Measurements from ENCODE around the gene SDR42E2.
A peak's percentile ranks its signal among the peaks of the same experiment; 100 is the strongest.
"Not testable (repeated sequence)": the region's sequence is repeated elsewhere in the genome, so short reads cannot be mapped to it uniquely, and the experiment has no call there.

The SDR42E2 gene

DNA sequence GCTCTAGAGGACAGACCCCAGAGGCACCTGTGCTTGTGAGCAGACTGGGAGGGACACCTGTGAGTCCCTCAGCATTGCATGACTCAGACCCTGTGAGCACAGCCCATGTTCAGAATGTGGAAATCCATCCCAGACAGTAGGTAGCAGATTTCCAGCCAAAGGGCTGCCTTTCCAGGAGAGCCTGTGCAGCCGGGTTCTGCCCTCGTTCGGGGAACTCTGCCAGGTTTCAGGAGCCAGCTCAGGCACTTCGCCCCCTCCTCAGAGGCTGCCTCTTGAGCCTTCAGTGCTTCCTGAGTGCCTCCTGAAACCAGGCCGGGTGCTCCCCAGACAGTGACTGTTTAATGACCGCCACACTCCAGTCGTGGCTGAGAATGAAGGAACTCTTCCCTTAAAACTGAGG lies 23.3 kb upstream of the SDR42E2 start:
- H3K4me3 ChIP-seq (replicated peaks; ENCODE audit: low read depth, low read length) = no peak overlapping the region
- DNase-seq (ENCODE audit: extremely low read depth, low read depth) = no peak
- TF ChIP-seq, protein P1, sequence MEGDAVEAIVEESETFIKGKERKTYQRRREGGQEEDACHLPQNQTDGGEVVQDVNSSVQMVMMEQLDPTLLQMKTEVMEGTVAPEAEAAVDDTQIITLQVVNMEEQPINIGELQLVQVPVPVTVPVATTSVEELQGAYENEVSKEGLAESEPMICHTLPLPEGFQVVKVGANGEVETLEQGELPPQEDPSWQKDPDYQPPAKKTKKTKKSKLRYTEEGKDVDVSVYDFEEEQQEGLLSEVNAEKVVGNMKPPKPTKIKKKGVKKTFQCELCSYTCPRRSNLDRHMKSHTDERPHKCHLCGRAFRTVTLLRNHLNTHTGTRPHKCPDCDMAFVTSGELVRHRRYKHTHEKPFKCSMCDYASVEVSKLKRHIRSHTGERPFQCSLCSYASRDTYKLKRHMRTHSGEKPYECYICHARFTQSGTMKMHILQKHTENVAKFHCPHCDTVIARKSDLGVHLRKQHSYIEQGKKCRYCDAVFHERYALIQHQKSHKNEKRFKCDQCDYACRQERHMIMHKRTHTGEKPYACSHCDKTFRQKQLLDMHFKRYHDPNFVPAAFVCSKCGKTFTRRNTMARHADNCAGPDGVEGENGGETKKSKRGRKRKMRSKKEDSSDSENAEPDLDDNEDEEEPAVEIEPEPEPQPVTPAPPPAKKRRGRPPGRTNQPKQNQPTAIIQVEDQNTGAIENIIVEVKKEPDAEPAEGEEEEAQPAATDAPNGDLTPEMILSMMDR (IDR thresholded peaks at IDR 0.05; ENCODE audit: low read depth, low read length, missing control alignments) = no peak

DNA sequence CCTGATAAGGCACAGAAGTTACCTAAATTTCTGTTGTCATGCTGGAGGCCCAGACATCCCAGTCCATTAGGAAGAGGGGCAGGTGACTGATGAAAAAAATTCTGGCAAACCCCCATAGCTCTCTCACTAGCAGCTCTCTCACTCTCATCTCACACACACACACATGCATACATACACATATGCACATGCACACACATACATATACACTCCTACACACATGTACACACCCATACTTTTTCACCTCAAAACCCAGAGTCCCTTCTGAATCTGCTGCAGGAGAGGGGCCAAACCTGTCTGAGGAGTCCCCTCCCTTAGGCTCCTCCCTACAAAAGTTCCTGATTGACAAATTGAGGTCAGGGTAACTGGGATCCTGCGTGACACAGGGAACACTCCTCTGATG lies 22.6 kb upstream of the SDR42E2 start:
- TF ChIP-seq, protein P1 (IDR thresholded peaks at IDR 0.05; ENCODE audit: low read depth, low read length, missing control alignments) = no peak
- H3K4me3 ChIP-seq (replicated peaks; ENCODE audit: low read depth, low read length) = no peak overlapping the region
- no peak for DNase-seq (ENCODE audit: extremely low read depth, low read depth)

DNA sequence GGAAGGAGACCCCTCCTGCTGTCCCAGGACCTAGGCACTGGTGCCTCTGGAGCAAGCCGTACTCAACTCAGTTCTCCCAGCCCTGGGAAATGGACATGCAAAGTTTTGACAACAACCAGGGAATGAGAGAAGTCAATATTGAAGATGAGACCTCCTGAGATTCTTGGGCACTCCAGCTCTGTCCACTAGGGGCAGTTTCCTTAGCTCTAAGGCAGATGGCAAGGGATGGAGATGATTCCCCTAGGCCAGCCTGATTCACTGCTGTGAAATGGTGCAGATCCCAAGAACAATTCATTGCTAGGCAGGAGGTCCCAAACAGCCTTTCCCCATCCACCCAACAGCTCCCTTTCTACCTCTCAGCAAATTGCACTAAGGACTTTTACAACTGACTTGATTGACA lies 20.5 kb upstream of the SDR42E2 start:
- DNase-seq (ENCODE audit: extremely low read depth, low read depth) = peak; percentile 5
- TF ChIP-seq, protein P1 (IDR thresholded peaks at IDR 0.05; ENCODE audit: low read depth, low read length, missing control alignments) = peak; percentile 73
- H3K4me3 ChIP-seq (replicated peaks; ENCODE audit: low read depth, low read length) = no peak overlapping the region

DNA sequence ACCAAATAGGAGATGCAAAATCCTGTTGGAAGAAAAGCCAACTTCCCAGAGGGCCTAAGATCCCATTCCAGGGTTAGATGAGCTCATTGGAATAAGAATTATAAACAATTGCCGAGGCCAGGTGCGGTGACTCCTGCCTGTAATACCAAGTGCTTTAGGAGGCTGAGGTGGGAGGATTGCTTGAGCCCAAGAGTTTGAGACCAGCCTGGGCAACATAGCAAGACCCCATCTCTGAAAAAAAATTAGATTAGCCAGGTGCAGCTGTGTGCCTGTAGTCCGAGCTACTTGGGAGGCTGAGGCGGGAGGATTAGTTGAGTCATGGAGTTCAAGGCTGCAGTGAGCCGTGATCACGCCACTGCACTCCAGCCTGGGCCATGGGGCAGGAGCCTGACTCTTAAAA lies 17.8 kb upstream of the SDR42E2 start:
- TF ChIP-seq, protein P1 (IDR thresholded peaks at IDR 0.05; ENCODE audit: low read depth, low read length, missing control alignments) = no peak
- no peak overlapping the region for H3K4me3 ChIP-seq (replicated peaks; ENCODE audit: low read depth, low read length)
- no peak for DNase-seq (ENCODE audit: extremely low read depth, low read depth)

DNA sequence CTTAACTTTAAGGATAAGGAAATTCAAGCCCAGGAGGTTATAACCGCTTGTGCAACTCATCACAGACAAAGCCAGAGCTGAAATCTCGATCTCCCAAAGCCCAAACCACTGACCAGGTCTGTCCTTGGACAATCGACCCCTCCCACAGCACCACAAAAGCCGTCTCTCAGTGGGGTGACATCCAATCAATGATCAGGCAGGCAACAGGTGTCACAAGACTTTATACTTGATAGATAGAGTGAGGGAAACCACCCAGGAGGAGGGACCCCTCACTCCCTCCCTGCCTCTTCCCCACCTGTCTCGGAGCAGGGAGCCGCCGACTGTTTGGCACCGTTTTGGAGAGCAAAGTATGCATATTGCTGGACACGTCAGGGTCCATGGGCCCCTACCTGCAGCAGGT lies 14.5 kb upstream of the SDR42E2 start:
- no peak overlapping the region for H3K4me3 ChIP-seq (replicated peaks; ENCODE audit: low read depth, low read length)
- DNase-seq (ENCODE audit: extremely low read depth, low read depth) = no peak

DNA sequence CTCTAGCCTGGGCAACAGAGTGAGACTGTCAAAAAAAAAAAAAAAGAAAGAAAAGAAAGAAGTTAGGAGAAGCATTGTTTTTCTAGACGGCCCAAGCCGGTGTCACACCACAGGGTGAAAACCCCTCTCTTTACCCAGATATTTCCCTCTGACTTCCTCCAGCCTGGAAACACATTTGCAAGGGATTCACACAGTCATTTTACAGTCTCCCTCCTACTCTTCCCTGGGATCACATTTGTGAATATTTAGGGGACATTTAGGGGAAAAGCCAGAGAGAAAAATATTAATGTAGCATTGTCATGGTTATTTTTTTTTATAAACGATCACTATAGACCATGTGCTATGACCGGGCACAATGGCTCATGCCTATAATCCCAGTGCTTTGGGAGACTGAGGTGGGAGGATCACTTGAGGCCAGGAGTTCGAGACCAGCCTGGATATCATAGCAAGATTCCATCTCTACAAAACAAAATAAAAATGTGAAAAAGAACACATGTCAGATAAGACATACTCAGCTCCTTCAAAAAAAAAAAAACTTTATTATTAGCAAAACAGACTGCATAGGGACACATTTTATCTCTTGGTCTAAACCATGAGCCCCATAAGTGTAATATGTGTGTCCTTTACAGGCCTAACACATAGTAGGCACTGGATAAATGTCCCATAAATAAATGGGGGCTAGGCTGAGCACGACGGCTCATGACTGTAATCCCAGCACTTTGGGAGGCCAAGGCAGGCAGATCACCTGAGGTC lies 10.9 kb upstream of the SDR42E2 start:
- TF ChIP-seq, protein P1 (IDR thresholded peaks at IDR 0.05; ENCODE audit: low read depth, low read length, missing control alignments) = no peak
- no peak overlapping the region for H3K4me3 ChIP-seq (replicated peaks; ENCODE audit: low read depth, low read length)
- DNase-seq (ENCODE audit: extremely low read depth, low read depth) = no peak

More for the DNA sequence above, 14.5 kb upstream of the SDR42E2 start:
- TF ChIP-seq, protein P1 (IDR thresholded peaks at IDR 0.05; ENCODE audit: low read depth, low read length, missing control alignments) = no peak

DNA sequence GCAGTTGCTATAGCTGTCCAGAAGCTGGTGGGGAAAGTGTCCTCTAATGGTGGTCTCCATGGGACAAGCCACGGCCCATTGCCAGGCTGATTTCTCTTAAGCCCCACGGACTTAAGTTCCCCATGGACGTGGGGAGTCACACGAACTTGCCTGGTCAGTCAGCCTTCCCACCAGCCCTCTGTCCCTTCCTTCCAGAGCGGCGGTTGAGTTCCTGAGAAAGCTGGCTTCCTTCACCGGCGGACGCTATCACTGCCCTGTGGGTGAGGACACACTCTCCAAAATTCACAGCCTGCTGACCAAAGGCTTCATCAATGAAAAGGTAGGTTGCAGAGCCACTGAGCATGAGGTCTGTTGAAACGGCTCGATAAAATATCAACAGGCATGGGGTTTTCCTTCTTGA lies 10.0 kb upstream of the SDR42E2 start:
- no peak for DNase-seq (ENCODE audit: extremely low read depth, low read depth)
- no peak overlapping the region for H3K4me3 ChIP-seq (replicated peaks; ENCODE audit: low read depth, low read length)
- TF ChIP-seq, protein P1 (IDR thresholded peaks at IDR 0.05; ENCODE audit: low read depth, low read length, missing control alignments) = no peak

DNA sequence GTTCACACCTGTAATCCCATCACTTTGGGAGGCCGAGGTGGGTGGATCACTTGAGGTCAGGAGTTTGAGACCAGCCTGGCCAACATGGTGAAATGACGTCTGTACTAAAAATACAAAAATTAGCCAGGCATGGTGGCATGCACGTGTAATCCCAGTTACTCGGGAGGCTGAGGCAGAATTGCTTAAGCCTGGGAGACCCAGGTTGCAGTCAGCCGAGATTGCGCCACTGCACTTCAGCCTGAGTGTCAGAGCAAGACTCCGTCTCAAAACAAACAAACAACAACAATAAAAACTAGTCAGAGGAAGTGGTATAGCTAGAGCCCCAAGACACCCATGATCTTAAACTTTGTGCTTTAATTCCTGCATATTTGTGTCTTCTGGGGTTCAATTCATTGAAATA lies 9.2 kb upstream of the SDR42E2 start:
- not testable (repeated sequence) for DNase-seq (ENCODE audit: extremely low read depth, low read depth); H3K4me3 ChIP-seq (replicated peaks; ENCODE audit: low read depth, low read length)

Data from HFF-Myc (cell line).